Middle frontal gyrus (tissue), 1 donor: ENCODE measurements around the gene HJURP.
A peak's percentile ranks its signal among the peaks of the same experiment; 100 is the strongest.
"Not testable (repeated sequence)": the region's sequence is repeated elsewhere in the genome, so short reads cannot be mapped to it uniquely, and the experiment has no call there.

ENCODE experiments used
- DNase-seq: peaks from one replicate; pipeline ENCODE4 v3.0.0-alpha.2; 2015; ENCODE audit warnings: low spot score; ENCODE audit errors: extremely low spot score

HJURP gene, protein sequence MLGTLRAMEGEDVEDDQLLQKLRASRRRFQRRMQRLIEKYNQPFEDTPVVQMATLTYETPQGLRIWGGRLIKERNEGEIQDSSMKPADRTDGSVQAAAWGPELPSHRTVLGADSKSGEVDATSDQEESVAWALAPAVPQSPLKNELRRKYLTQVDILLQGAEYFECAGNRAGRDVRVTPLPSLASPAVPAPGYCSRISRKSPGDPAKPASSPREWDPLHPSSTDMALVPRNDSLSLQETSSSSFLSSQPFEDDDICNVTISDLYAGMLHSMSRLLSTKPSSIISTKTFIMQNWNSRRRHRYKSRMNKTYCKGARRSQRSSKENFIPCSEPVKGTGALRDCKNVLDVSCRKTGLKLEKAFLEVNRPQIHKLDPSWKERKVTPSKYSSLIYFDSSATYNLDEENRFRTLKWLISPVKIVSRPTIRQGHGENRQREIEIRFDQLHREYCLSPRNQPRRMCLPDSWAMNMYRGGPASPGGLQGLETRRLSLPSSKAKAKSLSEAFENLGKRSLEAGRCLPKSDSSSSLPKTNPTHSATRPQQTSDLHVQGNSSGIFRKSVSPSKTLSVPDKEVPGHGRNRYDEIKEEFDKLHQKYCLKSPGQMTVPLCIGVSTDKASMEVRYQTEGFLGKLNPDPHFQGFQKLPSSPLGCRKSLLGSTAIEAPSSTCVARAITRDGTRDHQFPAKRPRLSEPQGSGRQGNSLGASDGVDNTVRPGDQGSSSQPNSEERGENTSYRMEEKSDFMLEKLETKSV

DNA sequence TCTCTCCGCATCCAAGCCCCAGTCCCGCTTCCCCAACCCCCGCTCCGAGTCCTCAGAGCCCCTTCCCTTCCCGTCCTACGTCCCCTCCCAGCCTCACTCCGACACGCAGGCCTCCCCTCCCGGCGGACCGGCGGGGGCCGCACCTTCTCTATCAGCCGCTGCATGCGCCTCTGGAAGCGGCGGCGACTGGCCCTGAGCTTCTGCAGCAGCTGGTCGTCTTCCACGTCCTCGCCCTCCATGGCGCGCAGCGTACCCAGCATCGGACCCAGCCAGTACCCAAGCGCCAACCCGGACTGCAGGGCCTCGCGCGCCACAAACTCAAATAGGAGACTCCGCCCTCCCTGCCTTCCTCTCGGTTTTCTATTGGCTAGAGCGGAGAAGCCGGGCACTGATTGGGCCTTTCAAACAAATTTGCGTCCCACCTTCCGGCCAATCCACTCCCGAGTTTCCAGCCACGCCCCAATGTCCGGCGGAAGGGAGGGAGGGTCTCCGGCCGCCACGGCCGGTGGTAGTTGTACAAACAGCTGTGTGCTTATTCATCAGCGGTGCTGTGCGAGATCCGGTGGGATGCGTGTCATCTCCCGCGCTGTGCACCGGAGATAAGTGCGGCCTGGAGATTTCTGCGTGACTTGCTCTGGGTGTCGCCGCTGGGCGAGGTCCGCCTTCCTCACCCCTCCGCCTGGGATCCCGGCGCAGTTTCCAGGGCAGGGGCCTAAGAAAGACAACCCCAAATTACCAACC is at the start of gene HJURP:
Gene HJURP (minus strand): TSS at position 295 of the 741 bp plus-strand sequence. CDS start 35 bp downstream, at position 260.
- peak; percentile 90 for DNase-seq

DNA sequence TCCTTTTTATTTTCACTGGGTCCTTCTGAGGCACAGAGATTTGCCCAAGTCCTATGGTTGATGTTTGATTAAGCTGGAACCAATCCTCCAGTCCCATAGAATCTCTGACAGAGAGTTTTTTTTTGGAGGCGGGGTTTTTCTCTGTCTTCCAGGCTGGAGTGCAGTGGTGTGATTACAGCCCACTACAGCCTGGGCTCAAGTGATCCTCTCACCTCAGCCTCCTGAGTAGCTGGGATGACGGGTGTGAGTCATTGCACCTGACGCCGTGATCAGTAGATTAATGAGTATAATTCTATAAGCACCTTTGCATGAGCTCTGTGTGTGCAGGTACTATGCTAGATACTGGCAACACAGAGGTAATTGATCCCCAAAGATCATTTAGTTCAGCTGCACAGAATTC is 47.5 kb upstream of the HJURP start:
- DNase-seq = no peak

DNA sequence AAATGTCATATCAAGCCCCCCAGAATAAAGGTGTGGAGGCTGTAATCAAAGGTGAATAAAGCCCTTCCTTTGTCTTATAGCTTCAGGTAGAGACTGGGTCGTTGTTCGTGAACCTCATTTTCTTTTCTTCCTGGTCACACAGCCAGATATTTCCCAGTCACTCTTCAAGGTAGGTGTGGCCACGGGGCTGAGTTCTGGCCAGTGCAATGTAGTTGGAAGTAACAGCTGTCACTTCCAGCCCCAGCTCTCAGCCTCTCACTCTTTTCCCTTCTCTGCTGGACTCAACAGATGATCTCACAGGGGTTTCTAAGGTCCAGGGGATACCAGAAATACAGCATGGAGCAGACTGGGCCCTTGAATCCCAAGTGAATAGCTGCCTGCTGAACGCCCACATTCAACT is 47.0 kb upstream of the HJURP start:
- DNase-seq = no peak

DNA sequence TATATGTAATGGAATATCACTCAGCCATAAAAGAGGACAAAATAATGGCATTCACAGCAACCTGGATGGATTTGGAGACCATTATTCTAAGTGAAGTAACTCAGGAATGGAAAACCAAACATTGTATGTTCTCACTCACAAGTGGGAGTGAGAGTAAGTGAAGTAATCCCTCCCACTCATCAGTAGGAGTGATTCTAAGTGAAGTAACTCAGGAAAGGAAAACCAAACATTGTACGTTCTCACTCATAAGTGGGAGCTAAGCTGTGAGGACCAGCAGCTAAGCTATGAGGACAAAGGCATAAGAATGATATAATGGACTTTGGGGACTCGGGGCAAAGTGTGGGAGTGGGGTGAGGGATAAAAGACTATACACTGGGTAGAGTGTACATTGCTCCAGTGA is 41.9 kb upstream of the HJURP start:
- not testable (repeated sequence) for DNase-seq

DNA sequence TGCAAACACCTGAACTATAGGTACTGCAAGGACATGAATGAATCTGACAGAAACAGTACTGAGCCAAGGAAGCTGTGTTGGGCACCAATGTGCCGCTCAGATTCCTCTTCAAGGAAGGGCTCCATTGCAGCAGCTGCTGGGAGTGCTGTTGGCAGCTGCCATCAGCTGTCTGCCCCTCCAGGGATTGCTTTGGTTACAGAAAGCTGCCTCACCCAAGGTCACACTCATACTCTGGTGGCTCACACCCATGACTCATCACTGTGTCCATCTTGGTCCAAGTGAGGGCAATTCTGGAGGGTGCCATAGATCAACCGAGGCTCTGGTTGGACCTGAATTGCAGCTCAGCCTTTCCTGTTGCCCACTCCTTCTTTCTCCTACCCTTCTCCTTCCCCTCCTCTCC is 38.5 kb upstream of the HJURP start:
- DNase-seq = no peak

DNA sequence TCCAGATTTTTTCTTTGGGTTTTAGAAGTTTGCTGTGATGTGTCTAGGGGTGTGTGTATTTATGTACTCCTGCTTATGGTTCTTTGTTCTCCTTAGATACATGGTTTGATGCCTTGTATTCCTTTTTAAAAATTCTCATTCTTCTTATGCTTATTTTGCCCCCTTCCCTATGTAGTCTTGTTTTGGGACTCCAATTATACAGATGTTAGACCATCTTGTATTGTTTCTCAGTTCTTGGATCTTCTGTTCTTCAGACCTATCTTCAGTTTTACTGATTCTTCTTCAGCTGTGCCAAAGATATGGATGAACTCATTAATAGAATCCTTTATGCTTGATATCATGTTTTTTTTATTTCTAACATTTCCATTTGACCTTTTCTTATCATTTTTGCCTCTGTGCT is 28.0 kb upstream of the HJURP start:
- DNase-seq = no peak

DNA sequence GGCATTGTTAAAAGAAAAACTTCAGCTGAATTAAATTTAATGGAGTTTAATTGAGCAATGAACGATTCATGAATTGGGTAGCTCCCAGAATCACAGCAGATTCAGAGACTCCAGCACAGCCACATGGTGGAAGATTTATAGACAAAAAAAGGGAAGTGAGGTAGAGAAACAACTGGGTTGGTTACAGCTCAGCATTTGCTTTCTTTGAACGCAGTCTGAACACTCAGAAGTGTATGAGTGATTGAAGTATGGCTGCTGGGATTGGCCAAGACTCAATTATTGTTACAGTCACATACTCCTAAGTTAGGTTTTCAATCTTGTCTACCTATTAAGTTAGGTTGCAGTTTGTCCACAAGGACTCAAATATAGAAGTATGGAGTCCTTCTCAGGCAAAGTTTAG is 17.8 kb upstream of the HJURP start:
- DNase-seq = not testable (repeated sequence)

DNA sequence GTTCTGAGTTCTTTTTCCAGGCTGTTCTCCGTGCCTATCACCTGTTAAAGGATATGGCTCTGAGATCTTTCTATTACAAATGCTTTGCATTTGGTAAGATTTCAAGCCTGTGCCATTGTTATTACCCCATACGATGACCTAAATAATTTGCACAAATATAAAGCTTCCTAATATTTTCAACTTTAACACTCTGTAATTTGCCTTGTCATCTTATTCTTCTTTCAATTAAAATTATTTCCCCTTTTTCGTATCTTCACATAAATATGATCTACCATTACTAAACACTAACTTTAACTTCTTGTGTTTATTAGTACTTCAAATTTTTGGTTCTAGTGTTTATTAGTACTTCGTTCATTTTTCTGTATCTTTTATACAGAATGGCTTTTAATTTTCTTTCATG is 17.1 kb upstream of the HJURP start:
- DNase-seq = no peak

DNA sequence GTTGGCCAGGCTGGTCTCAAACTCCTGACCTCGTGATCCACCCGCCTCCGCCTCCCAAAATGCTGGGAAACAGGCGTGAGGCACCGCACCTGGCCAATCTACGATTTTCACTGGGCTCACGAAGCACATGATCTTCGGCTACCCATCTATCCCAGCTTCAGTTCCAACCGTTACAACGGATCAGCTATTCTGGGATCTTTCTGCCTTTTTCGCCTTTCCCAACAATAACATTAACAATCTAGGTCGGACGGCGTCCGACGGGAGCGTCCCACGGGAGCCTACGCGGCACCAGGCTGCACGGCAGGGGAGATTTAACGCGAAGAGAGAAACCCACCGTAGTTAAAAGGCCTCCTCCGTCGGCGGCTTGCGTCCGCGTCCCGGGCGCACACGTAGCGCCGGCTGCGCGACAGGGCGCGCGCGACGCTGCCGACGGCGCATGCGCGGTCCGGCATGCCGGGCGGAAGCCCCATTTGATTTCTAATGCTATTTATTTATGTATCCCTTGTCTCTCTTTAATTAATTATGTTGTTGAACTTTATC is 13.7 kb upstream of the HJURP start, which contains the start of gene MSL3B:
Gene MSL3B (minus strand): TSS at position 394 of the 540 bp plus-strand sequence.
- DNase-seq = no peak

DNA sequence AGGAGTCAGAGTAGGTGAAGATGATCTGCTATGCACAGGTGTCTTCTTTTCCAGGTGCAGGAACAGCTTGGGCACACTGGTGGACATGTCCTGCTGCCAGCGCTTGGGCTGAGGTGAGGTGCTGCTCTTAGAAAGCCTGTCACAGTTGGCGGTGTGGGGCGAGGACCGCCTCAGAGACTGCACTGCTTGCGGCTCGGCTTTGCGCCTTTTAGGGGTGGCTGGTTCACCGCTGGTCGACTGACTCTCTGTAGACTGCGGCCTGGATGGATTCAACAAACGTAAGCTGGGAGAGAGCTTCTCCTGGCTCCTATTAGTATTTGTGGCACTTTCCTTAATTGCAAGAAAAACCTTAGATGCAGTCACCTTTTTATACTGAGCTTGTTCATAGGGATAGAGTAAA is 12.1 kb upstream of the HJURP start:
- no peak for DNase-seq

DNA sequence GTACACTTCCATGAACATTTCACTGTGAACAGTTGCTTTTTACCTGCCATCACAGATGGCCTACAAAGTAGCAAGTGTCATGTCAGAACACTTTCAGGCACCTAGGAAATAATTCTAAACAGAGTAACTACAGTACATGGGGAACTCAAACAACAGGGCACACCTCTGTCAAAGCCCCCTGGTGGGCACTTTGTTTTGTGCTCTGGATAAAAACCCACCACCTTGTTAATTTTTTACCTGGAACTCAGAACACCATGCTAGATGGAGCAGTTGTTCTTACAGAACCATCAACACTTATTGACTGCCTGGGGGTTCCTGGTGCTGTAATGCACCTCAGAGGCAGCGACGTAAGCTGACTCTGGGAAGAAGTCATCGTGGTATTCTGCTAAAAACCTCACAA is 11.5 kb upstream of the HJURP start:
- DNase-seq = no peak

DNA sequence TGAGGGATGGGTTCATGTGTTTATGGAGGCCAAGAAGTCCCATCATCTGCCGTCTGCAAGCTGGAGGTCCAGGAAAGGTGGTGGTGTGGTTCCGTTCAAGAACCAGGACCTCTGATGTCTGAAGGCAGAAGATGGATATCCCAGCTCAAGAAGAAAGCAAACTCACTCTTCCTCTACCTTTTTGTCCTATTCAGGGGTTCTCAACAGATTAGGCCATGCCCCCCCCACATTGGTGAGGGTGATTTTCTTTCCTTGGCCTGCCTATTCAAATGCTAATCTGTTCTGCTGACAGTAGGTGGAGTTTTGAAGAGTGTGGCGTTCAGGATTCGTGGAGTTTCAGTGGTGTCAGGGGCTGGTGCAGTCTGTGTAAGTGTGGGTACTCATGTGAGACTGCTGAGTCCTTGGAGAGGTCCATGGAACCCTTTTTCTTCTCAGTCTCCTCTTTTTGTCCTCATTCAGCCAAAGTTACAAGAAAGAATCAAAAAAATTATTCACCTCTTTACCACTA is 8.0 kb upstream of the HJURP start:
- DNase-seq = no peak

DNA sequence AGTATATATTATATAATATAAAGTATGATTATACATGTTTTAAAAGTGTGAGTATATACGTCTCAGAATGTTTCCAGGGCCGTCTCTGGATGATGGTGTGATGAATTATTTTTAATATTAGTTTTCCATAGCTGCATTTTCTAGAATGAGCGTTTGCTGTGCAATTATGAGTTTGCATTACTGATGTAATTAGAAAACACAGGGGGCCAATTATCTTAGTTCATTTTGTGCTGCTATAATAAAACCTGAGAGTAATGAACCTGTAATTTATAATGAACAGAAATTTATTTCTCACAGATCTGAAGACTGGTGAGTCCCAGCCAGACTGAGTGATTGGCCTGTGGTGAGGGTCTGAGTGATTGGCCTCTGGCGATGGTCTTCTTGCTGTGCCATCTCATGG is 4.0 kb upstream of the HJURP start:
- no peak for DNase-seq

DNA sequence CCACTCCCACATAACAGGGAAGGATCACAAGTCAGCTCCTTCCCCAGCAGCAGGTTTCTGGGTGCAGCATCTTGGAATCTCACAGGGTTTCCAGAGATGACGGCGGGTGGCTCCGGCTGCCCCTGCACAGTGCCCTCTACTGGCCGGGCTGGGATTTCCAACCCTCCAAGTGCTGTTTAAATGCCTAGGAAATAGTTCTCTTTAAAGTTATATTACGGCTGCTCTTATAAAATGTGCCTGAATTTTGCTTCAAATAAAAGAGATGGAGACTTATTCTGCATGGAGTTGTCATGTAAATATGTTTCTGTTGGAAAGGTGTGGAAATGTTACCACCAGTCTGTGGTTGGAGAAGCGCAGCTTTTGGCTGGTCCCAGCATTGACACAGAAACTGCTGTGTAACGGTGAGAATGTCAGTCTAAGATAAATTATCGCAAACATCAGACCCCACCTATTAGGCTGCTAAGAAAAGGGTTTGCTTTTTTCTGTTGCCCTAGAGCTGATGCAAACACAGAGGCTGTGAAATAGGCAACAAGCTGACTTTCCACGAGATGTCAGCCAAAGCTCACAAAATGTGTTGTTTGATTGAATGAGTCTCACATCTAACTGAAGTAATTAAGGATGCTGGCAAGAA is 3.3 kb upstream of the HJURP start:
- DNase-seq = no peak

DNA sequence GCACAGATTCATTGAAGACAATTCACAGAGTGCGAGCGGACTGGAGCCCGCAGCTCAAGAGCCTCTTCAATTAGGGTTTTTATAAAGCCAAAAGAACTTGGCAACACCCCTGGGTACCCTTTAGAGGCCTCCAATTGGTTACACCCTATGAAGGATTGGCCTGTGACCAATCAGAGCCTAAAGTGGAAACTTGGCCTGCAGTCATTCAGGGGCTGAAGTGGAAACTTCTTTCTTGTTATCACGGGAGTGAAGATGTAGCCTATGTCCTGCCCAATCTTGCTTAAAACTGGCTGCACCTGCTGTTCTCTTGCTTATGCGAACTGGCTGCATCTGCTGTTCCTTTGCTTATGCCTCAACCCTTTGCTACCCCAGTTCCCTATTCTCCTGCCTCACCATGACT is 1.8 kb upstream of the HJURP start:
- DNase-seq = no peak

DNA sequence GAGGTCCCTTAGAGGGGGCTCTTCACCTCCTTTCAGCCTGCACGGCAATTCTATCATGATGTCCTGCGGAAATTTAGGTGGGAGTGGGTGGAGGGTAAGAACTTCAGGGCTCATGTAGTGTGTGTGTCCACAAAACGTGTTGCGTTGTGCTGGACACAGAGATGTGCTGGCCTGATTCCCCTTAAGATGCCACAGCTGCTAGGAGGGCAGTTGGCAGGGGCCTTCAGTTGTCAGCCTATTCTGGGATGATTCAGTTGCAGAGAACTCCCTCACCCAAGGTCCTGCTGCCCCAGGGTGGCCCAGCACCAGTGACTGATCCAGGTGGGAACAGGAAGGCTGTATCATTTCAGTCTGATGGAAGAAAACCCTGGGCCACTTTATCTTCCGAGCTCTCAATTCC is 1.0 kb upstream of the HJURP start:
- DNase-seq = no peak

DNA sequence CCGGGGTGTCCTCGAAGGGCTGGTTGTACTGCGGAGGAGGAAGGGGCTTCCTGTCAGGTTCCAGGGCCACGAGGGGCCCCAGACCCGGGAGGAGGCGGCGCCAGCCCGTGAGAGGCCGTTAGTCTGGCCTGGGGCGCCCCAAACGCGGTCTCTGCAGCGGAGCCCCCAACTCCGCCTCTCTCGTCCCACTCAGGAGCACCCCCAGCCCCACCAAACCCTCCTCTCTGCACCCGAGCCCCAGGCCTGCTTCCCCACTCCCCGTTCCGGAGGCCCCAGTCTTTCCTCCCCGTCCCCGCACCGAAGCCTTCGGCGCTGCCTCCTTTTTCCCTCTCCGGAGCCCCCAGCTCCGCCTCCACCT is 473 bp downstream of the HJURP start:
- DNase-seq = no peak

DNA sequence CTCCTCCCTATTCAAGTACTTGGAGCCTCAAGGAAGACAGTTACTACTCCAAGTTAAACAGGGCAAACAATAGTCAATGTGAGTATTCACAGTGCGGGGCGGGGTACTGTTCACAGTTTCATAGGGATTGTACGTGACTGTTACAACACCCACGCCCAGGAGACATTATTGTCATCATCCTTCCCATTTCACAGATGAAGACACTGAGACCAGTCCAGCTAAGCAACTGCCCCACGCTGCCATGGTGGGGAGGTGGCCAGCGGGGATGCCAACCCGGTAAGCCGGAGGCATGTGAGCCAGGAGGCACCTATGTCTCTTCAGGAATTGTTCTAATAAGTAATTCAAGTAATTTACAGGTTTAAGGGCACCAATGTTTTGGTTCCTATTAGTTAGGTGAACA is 982 bp downstream of the HJURP start:
- no peak for DNase-seq

DNA sequence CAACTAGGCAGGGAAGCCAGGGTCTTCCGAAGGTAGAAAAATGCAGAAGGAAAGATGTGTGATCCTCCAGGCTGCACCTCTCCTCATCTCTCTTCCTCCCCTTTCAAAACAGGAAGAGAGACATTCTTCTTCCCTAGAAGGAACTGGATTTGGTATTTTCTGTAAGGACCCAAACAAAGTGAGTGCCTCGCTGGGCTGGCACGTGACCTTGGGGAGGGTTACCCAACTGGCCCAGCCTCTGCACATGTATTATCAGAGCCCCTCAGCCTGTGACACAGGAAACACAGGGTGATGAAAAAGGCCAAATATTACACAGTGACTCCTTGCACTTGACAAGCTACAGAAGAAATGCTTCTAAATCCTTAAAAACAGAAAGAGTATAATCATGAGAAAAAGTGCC is 2.3 kb downstream of the HJURP start:
- no peak for DNase-seq

DNA sequence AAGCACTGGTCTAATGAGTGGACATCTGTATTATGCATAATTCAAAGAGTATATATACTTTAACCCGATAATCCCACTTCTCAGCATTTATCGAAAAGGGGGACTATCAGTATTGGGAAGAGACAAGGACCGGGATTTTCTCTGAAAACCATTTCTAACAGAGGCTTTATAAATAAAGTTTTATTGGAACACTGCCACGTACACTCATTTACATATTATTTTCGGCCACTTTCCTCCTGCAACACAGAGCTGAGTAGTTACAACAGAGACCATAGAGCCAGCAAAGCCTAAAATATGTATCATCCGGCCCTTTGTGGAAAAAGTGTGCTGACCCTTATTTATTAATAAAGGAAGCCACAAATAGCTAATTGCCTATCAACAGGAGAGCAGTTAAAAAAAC is 3.2 kb downstream of the HJURP start:
- no peak for DNase-seq

DNA sequence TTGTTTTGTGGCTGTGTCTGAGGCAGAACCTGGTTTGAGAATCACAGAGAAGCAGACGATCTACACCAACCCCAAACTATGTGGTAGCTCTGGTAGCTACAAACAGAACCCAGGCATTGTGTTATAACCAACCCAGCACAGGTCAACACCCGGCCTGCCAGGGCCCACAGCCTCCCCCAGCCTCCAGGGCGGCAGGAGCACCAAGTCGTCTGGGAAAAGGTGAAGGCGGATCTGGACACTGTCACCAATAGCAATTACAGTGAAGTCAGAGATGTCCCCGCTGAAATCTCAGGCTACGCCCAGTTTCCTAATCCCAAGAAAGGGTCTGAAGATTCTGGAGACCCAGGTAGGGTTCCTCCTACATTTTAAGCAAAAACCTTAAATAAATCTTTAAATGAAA is 3.6 kb downstream of the HJURP start:
- DNase-seq = no peak
